Smooth muscle cell (in vitro differentiated cells): ENCODE measurements around the gene CCK. TPM values are rescaled to one million over a fixed set of nuclear protein-coding genes. Genes with fewer than 3 reads are reported as not detected.

Experiments
- DNase-seq: peaks from one replicate; lab custom pipeline; 2025; ENCODE audit not compliant: unreplicated experiment; lab: John Stamatoyannopoulos, UW
- H2AFZ ChIP-seq: fragments of 200-600 bp; sonication (generic); 2 replicates; pipeline ENCODE4 v1.6.0; 2016; ENCODE audit warnings: antibody characterized with exemption, low read depth, mild to moderate bottlenecking
- H3F3A ChIP-seq: fragments of 200-600 bp; sonication (generic); 2 replicates; pipeline ENCODE4 v1.6.0; 2017; ENCODE audit warnings: antibody characterized with exemption, low read depth
- H3K27ac ChIP-seq: fragments of 200-600 bp; sonication (generic); 2 replicates; pipeline ENCODE4 v1.5.1; 2016; ENCODE audit warnings: low read depth, mild to moderate bottlenecking
- H3K27me3 ChIP-seq: fragments of 200-600 bp; sonication (generic); 2 replicates; pipeline ENCODE4 v1.6.1; 2016; ENCODE audit warnings: low read depth, mild to moderate bottlenecking
- H3K36me3 ChIP-seq: fragments of 200-600 bp; sonication (generic); 2 replicates; pipeline ENCODE4 v1.5.1; 2016; ENCODE audit warnings: low read depth
- H3K4me1 ChIP-seq: fragments of 200-600 bp; sonication (generic); 2 replicates; pipeline ENCODE4 v1.5.1; 2016; ENCODE audit warnings: low read depth
- H3K4me2 ChIP-seq: fragments of 200-600 bp; sonication (generic); 2 replicates; pipeline ENCODE4 v1.6.0; 2016; ENCODE audit warnings: mild to moderate bottlenecking
- H3K4me3 ChIP-seq: fragments of 200-600 bp; sonication (generic); 2 replicates; pipeline ENCODE4 v1.5.1; 2016; ENCODE audit warnings: mild to moderate bottlenecking
- H3K79me2 ChIP-seq: fragments of 200-600 bp; sonication (generic); 2 replicates; pipeline ENCODE4 v1.6.0; 2016; ENCODE audit warnings: low read depth, mild to moderate bottlenecking
- H3K9ac ChIP-seq: fragments of 200-600 bp; sonication (generic); 2 replicates; pipeline ENCODE4 v1.6.0; 2016; ENCODE audit warnings: low read depth
- H3K9me3 ChIP-seq: fragments of 200-600 bp; sonication (generic); replicated peaks from 2 replicates; pipeline ENCODE4 v1.5.1; 2016; ENCODE audit warnings: low read depth
- H4K20me1 ChIP-seq: fragments of 200-600 bp; sonication (generic); 2 replicates; pipeline ENCODE4 v1.6.0; 2016; ENCODE audit warnings: low read depth
- CTCF ChIP-seq: fragments of 200-600 bp; sonication (generic); IDR thresholded peaks from 2 replicates; pipeline ENCODE4 v1.5.1; 2017; ENCODE audit warnings: borderline replicate concordance, mild to moderate bottlenecking, antibody characterized with exemption; ENCODE audit not compliant: insufficient read depth, poor library complexity, severe bottlenecking
- WGBS: methylation state at CpG from one replicate; pipeline ENCODE4 v1.1.7; 2016; ENCODE audit warnings: low lambda C conversion rate; 5-methylcytosine and 5-hydroxymethylcytosine counted together
- polyA plus RNA-seq: library from polyadenylated mRNA; unstranded; fragments of >200 nt; fragmentation: Nextera tagmentation; extraction: Ambion mirVana; gene quantifications from 2 replicates; pipeline ENCODE4 v1.2.1, GENCODE V29; 2016
- total RNA-seq: library from RNA; depleted of rRNA; stranded (reverse); fragments of >200 nt; gene quantifications from 2 replicates; pipeline ENCODE4 v1.2.3, GENCODE V29; 2014

CCK gene
- total and polyA plus RNA-seq, 2 experiments from 2014 or later: not detected

GRCh38 chr3:42235532-42235931 lies 30.5 kb downstream of the CCK start:
- no peak overlapping the region for H3K4me3 ChIP-seq
- H3K9me3 ChIP-seq: no peaks in the 10 kb centered on the region
- H4K20me1 ChIP-seq: no peaks in the 10 kb centered on the region
- no peak for TF ChIP-seq CTCF
- no peaks in the 10 kb centered on the region for H3F3A ChIP-seq
- no peak overlapping the region for H3K27ac ChIP-seq
- no peak overlapping the region for H3K9ac ChIP-seq
- H3K79me2 ChIP-seq: no peaks in the 10 kb centered on the region
- no peaks in the 10 kb centered on the region for H3K36me3 ChIP-seq
- DNase-seq: no peak
- H3K4me1 ChIP-seq: no peaks in the 10 kb centered on the region
- no peak overlapping the region for H2AFZ ChIP-seq
- no peak overlapping the region for H3K4me2 ChIP-seq
- no peaks in the 10 kb centered on the region for H3K27me3 ChIP-seq

GRCh38 chr3:42230860-42231259 lies 35.1 kb downstream of the CCK start:
- no peaks in the 10 kb centered on the region for H3K27me3 ChIP-seq
- 93% methylated on average over 5 of the region's 5 CpGs for WGBS

GRCh38 chr3:42229942-42230688 lies 35.9 kb downstream of the CCK start:
- 59% methylated on average over 11 of the region's 14 CpGs for WGBS
- no peak for DNase-seq

More at GRCh38 chr3:42230860-42231259, 35.1 kb downstream of the CCK start:
- Histone ChIP-seq H3K9ac (no peak overlapping the region), H3K36me3 (no peaks in the 10 kb centered on the region), H3K4me2 (no peak overlapping the region), H3K4me3 (no peak overlapping the region), H4K20me1 (no peaks in the 10 kb centered on the region), H2AFZ (no peak overlapping the region), H3K9me3 (no peaks in the 10 kb centered on the region), H3K79me2 (no peaks in the 10 kb centered on the region), H3F3A (no peaks in the 10 kb centered on the region), H3K4me1 (no peaks in the 10 kb centered on the region), H3K27ac (no peak overlapping the region)
- DNase-seq: no peak
- TF ChIP-seq CTCF: no peak

More at GRCh38 chr3:42229942-42230688, 35.9 kb downstream of the CCK start:
- no peak overlapping the region for H3K4me2 ChIP-seq
- no peaks in the 10 kb centered on the region for H3K79me2 ChIP-seq
- H3K36me3 ChIP-seq: no peaks in the 10 kb centered on the region
- no peak overlapping the region for H2AFZ ChIP-seq
- no peaks in the 10 kb centered on the region for H3K4me1 ChIP-seq
- no peaks in the 10 kb centered on the region for H4K20me1 ChIP-seq
- H3K27me3 ChIP-seq: no peaks in the 10 kb centered on the region
- H3F3A ChIP-seq: no peaks in the 10 kb centered on the region
- no peak overlapping the region for H3K9ac ChIP-seq
- no peaks in the 10 kb centered on the region for H3K9me3 ChIP-seq
- no peak overlapping the region for H3K4me3 ChIP-seq
- H3K27ac ChIP-seq: no peak overlapping the region
- TF ChIP-seq CTCF: peak; percentile 57
